Gastroesophageal sphincter (tissue), 4 donors: Measurements from ENCODE around the gene VAV2. TPM values are rescaled to one million over a fixed set of nuclear protein-coding genes. Genes with fewer than 3 reads are reported as not detected.

Experiments
- ATAC-seq: fragments of 150-250 bp; one replicate; pipeline ENCODE4 v1.9.1; 2016; ENCODE audit warnings: mild to moderate bottlenecking, moderate library complexity
- H3K27ac ChIP-seq, 4 donors: fragments of 200-600 bp; sonication (generic) in 3 of 4; 1 replicate in 3 of 4; 2 replicates in 1 of 4; pipeline ENCODE4 v1.5.1; 2016 to 2019
- H3K27me3 ChIP-seq: fragments of 200-600 bp; sonication (generic); one replicate; pipeline ENCODE4 v1.5.1; 2019
- H3K36me3 ChIP-seq, 2 donors: fragments of 200-600 bp; sonication (generic); one replicate each; pipeline ENCODE4 v1.5.1; 2019; ENCODE audit warnings: control low read depth in 1 of 2
- H3K4me1 ChIP-seq, 3 donors: fragments of 200-600 bp; sonication (generic); 1 replicate in 2 of 3; 2 replicates in 1 of 3; pipeline ENCODE4 v1.5.1; 2016 to 2019; ENCODE audit warnings: control low read depth in 2 of 3
- H3K4me3 ChIP-seq, 2 donors: fragments of 200-600 bp; sonication (generic); one replicate each; pipeline ENCODE4 v1.5.1; 2019; ENCODE audit warnings: mild to moderate bottlenecking in 1 of 2, moderate library complexity in 1 of 2
- H3K9me3 ChIP-seq, 3 donors: fragments of 200-600 bp; sonication (generic); one replicate each; pipeline ENCODE4 v1.5.1; 2017 to 2019; ENCODE audit warnings: control low read depth in 2 of 3
- CTCF ChIP-seq, 4 experiments: fragments of 200-600 bp in 2 of 4; fragments of 450-650 bp in 2 of 4; sonication (generic) in 1 of 4; IDR thresholded peaks; one replicate each; pipeline ENCODE4 v1.5.1; 2017 to 2019; ENCODE audit warnings: antibody characterized with exemption in 4 of 4, mild to moderate bottlenecking in 2 of 4, moderate library complexity in 2 of 4
- EP300 ChIP-seq: sonication (generic); formaldehyde crosslinking; IDR thresholded peaks from one replicate; pipeline ENCODE4 v1.6.1; 2017; ENCODE audit warnings: antibody characterized with exemption, mild to moderate bottlenecking
- POLR2A ChIP-seq, 2 donors: fragments of 450-650 bp; IDR thresholded peaks; one replicate each; pipeline ENCODE4 v1.6.1; 2017; ENCODE audit warnings: antibody characterized with exemption in 2 of 2, mild to moderate bottlenecking in 2 of 2, moderate library complexity in 1 of 2
- POLR2AphosphoS5 ChIP-seq: sonication (generic); formaldehyde crosslinking; IDR thresholded peaks from one replicate; pipeline ENCODE4 v1.6.1; 2017; ENCODE audit warnings: antibody characterized with exemption
- WGBS, 2 donors: methylation state at CpG; one replicate each; pipeline ENCODE4 v1.1.5; 2018; ENCODE audit warnings: low coverage in 1 of 2; 5-methylcytosine and 5-hydroxymethylcytosine counted together
- total RNA-seq, 4 donors: library from RNA; depleted of rRNA; stranded (reverse); fragments of >200 nt; gene quantifications; one replicate each; pipeline ENCODE4 v1.1.0, GENCODE V29; 2016

The VAV2 gene
- total RNA-seq, 4 donors from 2014 or later: 7.7 to 16.8 (median 8.9) TPM

- Histone ChIP-seq H3K27ac (no peak overlapping the region), H3K27me3 (no peaks in the 10 kb centered on the region), H3K4me3 (no peak overlapping the region), H3K4me1 (peaks cover 0 to 10% (median 0%) of the 10 kb centered on the region in 3 donors), H3K9me3 (no peaks in the 10 kb centered on the region), H3K36me3 (no peaks in the 10 kb centered on the region)
- no peak for TF ChIP-seq POLR2AphosphoS5
- no peak for TF ChIP-seq EP300
- TF ChIP-seq CTCF (IDR thresholded peaks at IDR 0.05): no peak
- no peak for TF ChIP-seq POLR2A (IDR thresholded peaks at IDR 0.05)
- WGBS, 2 donors: 90 to 100% methylated on average over 2 to 7 of the region's 24 CpGs
- no peak for ATAC-seq
These were observed 109.0 kb downstream of the VAV2 start for GRCh38 chr9:133882849-133883755.

GRCh38 chr9:133881671-133882381, 110.3 kb downstream of the VAV2 start:
- Histone ChIP-seq H3K4me3 (no peak overlapping the region), H3K27ac (no peak overlapping the region), H3K9me3 (no peaks in the 10 kb centered on the region), H3K27me3 (no peaks in the 10 kb centered on the region), H3K4me1 (peaks cover 0 to 5% (median 0%) of the 10 kb centered on the region in 3 donors), H3K36me3 (no peaks in the 10 kb centered on the region)
- no peak for ATAC-seq
- 80 to 82% methylated on average over 3 to 15 of the region's 24 CpGs for WGBS, 2 donors
- TF ChIP-seq POLR2AphosphoS5: no peak
- TF ChIP-seq CTCF (IDR thresholded peaks at IDR 0.05): no peak
- no peak for TF ChIP-seq POLR2A (IDR thresholded peaks at IDR 0.05)
- no peak for TF ChIP-seq EP300

- WGBS, 2 donors: 69 to 77% methylated on average over 3 to 7 of the region's 23 CpGs
- TF ChIP-seq POLR2AphosphoS5 (no peak), EP300 (no peak), POLR2A (IDR thresholded peaks at IDR 0.05) (no peak), CTCF (IDR thresholded peaks at IDR 0.05) (no peak)
- H3K27me3 ChIP-seq: no peaks in the 10 kb centered on the region
- H3K36me3 ChIP-seq: no peaks in the 10 kb centered on the region
- no peak overlapping the region for H3K27ac ChIP-seq
- ATAC-seq: no peak
- no peaks in the 10 kb centered on the region for H3K9me3 ChIP-seq
- no peak overlapping the region for H3K4me3 ChIP-seq
- peaks cover 0 to 5% (median 0%) of the 10 kb centered on the region in 3 donors for H3K4me1 ChIP-seq
These were observed 111.1 kb downstream of the VAV2 start for GRCh38 chr9:133880851-133881661.

GRCh38 chr9:133880136-133880535, 112.0 kb downstream of the VAV2 start:
- ATAC-seq: no peak
- Histone ChIP-seq H3K9me3 (no peaks in the 10 kb centered on the region), H3K4me3 (no peak overlapping the region), H3K36me3 (no peaks in the 10 kb centered on the region), H3K4me1 (peaks cover 0 to 5% (median 0%) of the 10 kb centered on the region in 3 donors), H3K27me3 (no peaks in the 10 kb centered on the region), H3K27ac (no peak overlapping the region)
- TF ChIP-seq POLR2AphosphoS5: no peak
- no peak for TF ChIP-seq POLR2A (IDR thresholded peaks at IDR 0.05)
- TF ChIP-seq EP300: no peak
- TF ChIP-seq CTCF (IDR thresholded peaks at IDR 0.05): no peak
- WGBS, 2 donors: 68 to 76% methylated on average over 3 to 6 of the region's 7 CpGs
